ENCODE results near the gene TMEM213. TPM values are rescaled to one million over a fixed set of nuclear protein-coding genes. Genes with fewer than 3 reads are reported as not detected.

Gene TMEM213
- total RNA-seq, 1 experiment from 2014 or later, result 0.11 TPM

DNA sequence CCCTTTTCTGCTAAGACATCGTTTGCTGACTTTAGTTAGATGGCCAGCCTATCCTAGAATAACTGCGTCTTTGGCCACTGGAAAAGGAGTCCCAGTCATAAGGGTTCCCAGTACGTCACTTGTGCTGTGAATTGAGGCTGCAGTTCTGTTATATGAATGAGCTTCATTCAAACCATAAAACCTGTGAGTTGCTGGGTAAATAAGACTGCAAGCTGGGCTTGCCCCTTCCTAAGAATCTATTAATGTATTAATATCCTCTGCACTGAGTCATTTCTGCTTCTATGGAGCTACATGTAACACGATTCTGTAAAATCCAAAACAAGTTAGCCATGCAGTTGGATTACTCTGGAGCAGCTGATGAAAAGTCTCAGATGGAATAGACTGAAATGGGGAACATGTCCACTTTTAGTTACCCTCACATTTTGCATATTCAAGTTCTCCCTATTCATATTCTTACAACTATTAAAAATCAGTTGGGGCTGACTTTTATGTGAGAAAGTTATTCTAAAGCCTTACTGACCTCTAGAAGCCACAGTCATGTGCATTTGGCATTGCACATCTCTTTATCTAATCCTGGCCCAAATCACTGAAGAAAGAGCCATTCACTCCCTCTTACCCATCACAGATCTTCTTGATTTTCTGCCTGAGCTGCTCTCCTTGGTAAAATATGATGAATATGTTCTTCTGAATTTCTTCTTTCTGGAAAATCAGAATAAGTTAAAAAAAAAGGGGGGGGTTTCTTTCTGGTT, 41.8 kb upstream of the TMEM213 start (continued):
- TF ChIP-seq, protein P1, sequence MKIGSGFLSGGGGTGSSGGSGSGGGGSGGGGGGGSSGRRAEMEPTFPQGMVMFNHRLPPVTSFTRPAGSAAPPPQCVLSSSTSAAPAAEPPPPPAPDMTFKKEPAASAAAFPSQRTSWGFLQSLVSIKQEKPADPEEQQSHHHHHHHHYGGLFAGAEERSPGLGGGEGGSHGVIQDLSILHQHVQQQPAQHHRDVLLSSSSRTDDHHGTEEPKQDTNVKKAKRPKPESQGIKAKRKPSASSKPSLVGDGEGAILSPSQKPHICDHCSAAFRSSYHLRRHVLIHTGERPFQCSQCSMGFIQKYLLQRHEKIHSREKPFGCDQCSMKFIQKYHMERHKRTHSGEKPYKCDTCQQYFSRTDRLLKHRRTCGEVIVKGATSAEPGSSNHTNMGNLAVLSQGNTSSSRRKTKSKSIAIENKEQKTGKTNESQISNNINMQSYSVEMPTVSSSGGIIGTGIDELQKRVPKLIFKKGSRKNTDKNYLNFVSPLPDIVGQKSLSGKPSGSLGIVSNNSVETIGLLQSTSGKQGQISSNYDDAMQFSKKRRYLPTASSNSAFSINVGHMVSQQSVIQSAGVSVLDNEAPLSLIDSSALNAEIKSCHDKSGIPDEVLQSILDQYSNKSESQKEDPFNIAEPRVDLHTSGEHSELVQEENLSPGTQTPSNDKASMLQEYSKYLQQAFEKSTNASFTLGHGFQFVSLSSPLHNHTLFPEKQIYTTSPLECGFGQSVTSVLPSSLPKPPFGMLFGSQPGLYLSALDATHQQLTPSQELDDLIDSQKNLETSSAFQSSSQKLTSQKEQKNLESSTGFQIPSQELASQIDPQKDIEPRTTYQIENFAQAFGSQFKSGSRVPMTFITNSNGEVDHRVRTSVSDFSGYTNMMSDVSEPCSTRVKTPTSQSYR (CRISPR knock-in tag; IDR thresholded peaks at IDR 0.05), result no peak
- TF ChIP-seq, protein P2, sequence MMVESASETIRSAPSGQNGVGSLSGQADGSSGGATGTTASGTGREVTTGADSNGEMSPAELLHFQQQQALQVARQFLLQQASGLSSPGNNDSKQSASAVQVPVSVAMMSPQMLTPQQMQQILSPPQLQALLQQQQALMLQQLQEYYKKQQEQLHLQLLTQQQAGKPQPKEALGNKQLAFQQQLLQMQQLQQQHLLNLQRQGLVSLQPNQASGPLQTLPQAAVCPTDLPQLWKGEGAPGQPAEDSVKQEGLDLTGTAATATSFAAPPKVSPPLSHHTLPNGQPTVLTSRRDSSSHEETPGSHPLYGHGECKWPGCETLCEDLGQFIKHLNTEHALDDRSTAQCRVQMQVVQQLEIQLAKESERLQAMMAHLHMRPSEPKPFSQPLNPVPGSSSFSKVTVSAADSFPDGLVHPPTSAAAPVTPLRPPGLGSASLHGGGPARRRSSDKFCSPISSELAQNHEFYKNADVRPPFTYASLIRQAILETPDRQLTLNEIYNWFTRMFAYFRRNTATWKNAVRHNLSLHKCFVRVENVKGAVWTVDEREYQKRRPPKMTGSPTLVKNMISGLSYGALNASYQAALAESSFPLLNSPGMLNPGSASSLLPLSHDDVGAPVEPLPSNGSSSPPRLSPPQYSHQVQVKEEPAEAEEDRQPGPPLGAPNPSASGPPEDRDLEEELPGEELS (CRISPR knock-in tag; IDR thresholded peaks at IDR 0.05), result no peak
- TF ChIP-seq, protein P3, sequence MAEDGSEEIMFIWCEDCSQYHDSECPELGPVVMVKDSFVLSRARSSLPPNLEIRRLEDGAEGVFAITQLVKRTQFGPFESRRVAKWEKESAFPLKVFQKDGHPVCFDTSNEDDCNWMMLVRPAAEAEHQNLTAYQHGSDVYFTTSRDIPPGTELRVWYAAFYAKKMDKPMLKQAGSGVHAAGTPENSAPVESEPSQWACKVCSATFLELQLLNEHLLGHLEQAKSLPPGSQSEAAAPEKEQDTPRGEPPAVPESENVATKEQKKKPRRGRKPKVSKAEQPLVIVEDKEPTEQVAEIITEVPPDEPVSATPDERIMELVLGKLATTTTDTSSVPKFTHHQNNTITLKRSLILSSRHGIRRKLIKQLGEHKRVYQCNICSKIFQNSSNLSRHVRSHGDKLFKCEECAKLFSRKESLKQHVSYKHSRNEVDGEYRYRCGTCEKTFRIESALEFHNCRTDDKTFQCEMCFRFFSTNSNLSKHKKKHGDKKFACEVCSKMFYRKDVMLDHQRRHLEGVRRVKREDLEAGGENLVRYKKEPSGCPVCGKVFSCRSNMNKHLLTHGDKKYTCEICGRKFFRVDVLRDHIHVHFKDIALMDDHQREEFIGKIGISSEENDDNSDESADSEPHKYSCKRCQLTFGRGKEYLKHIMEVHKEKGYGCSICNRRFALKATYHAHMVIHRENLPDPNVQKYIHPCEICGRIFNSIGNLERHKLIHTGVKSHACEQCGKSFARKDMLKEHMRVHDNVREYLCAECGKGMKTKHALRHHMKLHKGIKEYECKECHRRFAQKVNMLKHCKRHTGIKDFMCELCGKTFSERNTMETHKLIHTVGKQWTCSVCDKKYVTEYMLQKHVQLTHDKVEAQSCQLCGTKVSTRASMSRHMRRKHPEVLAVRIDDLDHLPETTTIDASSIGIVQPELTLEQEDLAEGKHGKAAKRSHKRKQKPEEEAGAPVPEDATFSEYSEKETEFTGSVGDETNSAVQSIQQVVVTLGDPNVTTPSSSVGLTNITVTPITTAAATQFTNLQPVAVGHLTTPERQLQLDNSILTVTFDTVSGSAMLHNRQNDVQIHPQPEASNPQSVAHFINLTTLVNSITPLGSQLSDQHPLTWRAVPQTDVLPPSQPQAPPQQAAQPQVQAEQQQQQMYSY (CRISPR knock-in tag; IDR thresholded peaks at IDR 0.05), result no peak
- TF ChIP-seq, protein P4, sequence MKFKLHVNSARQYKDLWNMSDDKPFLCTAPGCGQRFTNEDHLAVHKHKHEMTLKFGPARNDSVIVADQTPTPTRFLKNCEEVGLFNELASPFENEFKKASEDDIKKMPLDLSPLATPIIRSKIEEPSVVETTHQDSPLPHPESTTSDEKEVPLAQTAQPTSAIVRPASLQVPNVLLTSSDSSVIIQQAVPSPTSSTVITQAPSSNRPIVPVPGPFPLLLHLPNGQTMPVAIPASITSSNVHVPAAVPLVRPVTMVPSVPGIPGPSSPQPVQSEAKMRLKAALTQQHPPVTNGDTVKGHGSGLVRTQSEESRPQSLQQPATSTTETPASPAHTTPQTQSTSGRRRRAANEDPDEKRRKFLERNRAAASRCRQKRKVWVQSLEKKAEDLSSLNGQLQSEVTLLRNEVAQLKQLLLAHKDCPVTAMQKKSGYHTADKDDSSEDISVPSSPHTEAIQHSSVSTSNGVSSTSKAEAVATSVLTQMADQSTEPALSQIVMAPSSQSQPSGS (CRISPR knock-in tag; IDR thresholded peaks at IDR 0.05; ENCODE audit: borderline replicate concordance, low read depth), result no peak
- no peak for TF ChIP-seq NR1H2 (CRISPR knock-in tag; IDR thresholded peaks at IDR 0.05)
- TF ChIP-seq, protein P5, sequence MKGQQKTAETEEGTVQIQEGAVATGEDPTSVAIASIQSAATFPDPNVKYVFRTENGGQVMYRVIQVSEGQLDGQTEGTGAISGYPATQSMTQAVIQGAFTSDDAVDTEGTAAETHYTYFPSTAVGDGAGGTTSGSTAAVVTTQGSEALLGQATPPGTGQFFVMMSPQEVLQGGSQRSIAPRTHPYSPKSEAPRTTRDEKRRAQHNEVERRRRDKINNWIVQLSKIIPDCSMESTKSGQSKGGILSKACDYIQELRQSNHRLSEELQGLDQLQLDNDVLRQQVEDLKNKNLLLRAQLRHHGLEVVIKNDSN (CRISPR knock-in tag; IDR thresholded peaks at IDR 0.05), result no peak

DNA sequence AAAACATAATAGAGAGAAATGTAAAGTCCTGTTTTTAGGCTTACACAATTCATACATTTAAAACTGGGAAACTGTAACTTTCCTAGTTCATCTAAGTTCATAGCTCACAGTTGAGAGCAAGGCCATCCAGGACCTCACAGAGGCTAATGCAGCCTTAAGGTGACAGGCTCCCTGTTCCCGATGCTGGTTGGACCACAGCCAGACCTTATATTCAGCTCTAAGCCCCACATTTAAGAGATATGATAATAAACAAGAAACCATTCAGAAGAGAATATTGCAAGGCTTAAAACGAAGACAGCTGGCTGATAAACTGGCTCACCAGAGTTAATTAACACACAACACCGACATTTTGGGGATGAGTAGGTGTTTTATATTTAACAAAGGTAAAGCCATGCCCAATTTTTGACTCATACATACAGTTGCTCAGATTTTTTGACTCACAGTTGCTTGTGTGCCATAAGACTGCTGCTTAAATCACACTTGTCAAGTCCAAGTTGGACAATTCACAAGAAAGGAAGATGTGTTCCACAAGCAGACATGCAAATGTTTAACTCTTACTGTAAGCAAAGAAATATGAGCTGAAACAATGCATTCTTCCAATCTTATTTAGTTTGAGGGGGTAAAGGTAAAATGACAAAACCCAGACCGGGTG, 41.1 kb upstream of the TMEM213 start:
- peaks cover 25% of the 10 kb centered on the region for H3K4me1 Mint-ChIP-seq
- ATAC-seq (no peak), DNase-seq (ENCODE audit: low spot score) (no peak)
- ChIA-PET POLR2A (no interaction called here), CTCF (interaction anchor here (1.9 to 2.1 kb wide), 2 partner anchors 18 to 41 kb away, joined by 9 to 12 read pairs; partner anchors contain the start of genes ATP6V0A4 and TMEM213)
- no peak overlapping the region for H3K4me3 Mint-ChIP-seq
- H3K27ac Mint-ChIP-seq, result no peak overlapping the region
- no peaks in the 10 kb centered on the region for H3K9me3 Mint-ChIP-seq
- H3K27me3 Mint-ChIP-seq (ENCODE audit: low read depth), result no peaks in the 10 kb centered on the region
- H3K36me3 Mint-ChIP-seq, result no peaks in the 10 kb centered on the region
- TF ChIP-seq, protein P6, sequence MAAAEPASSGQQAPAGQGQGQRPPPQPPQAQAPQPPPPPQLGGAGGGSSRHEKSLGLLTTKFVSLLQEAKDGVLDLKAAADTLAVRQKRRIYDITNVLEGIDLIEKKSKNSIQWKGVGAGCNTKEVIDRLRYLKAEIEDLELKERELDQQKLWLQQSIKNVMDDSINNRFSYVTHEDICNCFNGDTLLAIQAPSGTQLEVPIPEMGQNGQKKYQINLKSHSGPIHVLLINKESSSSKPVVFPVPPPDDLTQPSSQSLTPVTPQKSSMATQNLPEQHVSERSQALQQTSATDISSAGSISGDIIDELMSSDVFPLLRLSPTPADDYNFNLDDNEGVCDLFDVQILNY (CRISPR knock-in tag; IDR thresholded peaks at IDR 0.05), result no peak
- TF ChIP-seq, protein P7, sequence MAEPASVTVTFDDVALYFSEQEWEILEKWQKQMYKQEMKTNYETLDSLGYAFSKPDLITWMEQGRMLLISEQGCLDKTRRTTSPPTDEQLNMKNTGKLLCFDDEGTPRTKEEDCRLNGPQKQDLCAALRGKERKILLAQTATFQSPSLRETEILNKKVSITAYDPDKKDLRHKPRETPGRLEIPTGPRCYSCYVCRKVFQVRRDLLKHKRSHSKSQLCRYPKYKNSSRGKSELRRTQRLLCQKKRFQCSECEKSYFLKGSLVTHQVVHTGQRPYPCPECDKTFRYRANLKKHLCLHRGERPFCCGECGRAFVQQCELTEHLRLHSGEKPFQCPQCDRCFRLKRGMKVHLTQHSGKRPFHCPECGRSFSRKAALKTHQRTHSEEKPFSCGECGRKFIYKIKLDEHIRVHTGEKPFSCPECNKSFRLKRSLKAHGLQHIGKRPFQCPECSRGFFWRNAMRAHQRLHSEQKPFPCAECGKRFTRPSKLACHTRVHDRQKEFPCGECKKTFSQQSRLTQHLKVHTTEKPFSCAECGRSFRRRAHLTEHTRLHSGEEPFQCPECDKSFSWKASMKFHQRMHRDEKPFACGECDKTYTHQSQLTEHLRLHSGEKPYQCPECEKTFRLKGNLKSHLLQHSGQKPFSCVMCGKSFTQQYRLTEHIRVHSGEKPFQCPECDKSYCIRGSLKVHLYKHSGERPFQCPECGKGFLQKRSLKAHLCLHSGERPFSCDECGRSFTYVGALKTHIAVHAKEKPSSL (CRISPR knock-in tag; conservative IDR thresholded peaks at IDR 0.05), result no peak
- TF ChIP-seq MYBL2 (CRISPR knock-in tag; IDR thresholded peaks at IDR 0.05) (no peak), FOXJ3 (CRISPR knock-in tag; IDR thresholded peaks at IDR 0.05; ENCODE audit: borderline replicate concordance) (no peak), ZNF121 (CRISPR knock-in tag; IDR thresholded peaks at IDR 0.05) (no peak), NR2C2 (CRISPR knock-in tag; IDR thresholded peaks at IDR 0.05) (no peak)
- TF ChIP-seq, protein P8, sequence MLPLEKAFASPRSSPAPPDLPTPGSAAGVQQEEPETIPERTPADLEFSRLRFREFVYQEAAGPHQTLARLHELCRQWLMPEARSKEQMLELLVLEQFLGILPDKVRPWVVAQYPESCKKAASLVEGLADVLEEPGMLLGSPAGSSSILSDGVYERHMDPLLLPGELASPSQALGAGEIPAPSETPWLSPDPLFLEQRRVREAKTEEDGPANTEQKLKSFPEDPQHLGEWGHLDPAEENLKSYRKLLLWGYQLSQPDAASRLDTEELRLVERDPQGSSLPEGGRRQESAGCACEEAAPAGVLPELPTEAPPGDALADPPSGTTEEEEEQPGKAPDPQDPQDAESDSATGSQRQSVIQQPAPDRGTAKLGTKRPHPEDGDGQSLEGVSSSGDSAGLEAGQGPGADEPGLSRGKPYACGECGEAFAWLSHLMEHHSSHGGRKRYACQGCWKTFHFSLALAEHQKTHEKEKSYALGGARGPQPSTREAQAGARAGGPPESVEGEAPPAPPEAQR (CRISPR knock-in tag; IDR thresholded peaks at IDR 0.05), result no peak
- TF ChIP-seq, protein P9, sequence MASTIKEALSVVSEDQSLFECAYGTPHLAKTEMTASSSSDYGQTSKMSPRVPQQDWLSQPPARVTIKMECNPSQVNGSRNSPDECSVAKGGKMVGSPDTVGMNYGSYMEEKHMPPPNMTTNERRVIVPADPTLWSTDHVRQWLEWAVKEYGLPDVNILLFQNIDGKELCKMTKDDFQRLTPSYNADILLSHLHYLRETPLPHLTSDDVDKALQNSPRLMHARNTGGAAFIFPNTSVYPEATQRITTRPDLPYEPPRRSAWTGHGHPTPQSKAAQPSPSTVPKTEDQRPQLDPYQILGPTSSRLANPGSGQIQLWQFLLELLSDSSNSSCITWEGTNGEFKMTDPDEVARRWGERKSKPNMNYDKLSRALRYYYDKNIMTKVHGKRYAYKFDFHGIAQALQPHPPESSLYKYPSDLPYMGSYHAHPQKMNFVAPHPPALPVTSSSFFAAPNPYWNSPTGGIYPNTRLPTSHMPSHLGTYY (CRISPR knock-in tag; IDR thresholded peaks at IDR 0.05), result no peak

All from WTC11 (cell line).